SK-N-SH (cell line): Measurements from ENCODE around the gene PPP1R14C. TPM values are rescaled to one million over a fixed set of nuclear protein-coding genes. Genes with fewer than 3 reads are reported as not detected.

ENCODE experiments used
- CTCF ChIA-PET: fragments of 300-600, 350-600 bp; formaldehyde crosslinking; extraction: SDS; loops from one replicate; lab custom pipeline; 2021; lab: Yijun Ruan, JAX
- POLR2A ChIA-PET: fragments of 350-600 bp; sonication (Branson Sonifier 250); formaldehyde crosslinking; extraction: SDS; loops from one replicate; lab custom pipeline; 2020; ENCODE audit warnings: antibody characterized with exemption, inconsistent platforms; lab: Yijun Ruan, JAX
- DNase-seq: peaks from one replicate; pipeline ENCODE4 v3.0.0; 2012
- H2AFZ ChIP-seq: fragments of 200-600 bp; sonication (generic); 2 replicates; pipeline ENCODE4 v1.8.1; 2016; ENCODE audit warnings: antibody characterized with exemption, mild to moderate bottlenecking, low read depth
- H3F3A ChIP-seq: fragments of 200-600 bp; sonication (generic); replicated peaks from 2 replicates; pipeline ENCODE3; 2016; ENCODE audit warnings: antibody characterized with exemption, mild to moderate bottlenecking; ENCODE audit not compliant: insufficient read depth
- H3K27ac ChIP-seq, 2 experiments: fragments of 200-500 bp in 1 of 2; fragments of 200-600 bp in 1 of 2; sonication (Bioruptor generic) in 1 of 2; sonication (generic), shearing (Covaris generic) in 1 of 2; 2 replicates each; pipeline versions ENCODE4 v1.5.1 to v1.6.1; 2014 to 2016; ENCODE audit warnings: low read depth in 2 of 2, inconsistent platforms in 1 of 2, low read length in 1 of 2, mild to moderate bottlenecking in 1 of 2, mixed read lengths in 1 of 2
- H3K27me3 ChIP-seq: fragments of 200-600 bp; sonication (generic), shearing (Covaris generic); 2 replicates; pipeline ENCODE4 v1.6.1; 2016; ENCODE audit warnings: mixed run types; ENCODE audit not compliant: insufficient read depth
- H3K36me3 ChIP-seq, 2 experiments: fragments of 200-500 bp in 1 of 2; fragments of 200-600 bp in 1 of 2; sonication (Bioruptor generic) in 1 of 2; sonication (generic) in 1 of 2; replicated peaks in 1 of 2; 2 replicates each; pipeline versions ENCODE3 to v1.5.1; 2014 to 2016; ENCODE audit warnings: low read length in 1 of 2, mild to moderate bottlenecking in 1 of 2; ENCODE audit not compliant: insufficient read depth in 2 of 2, control insufficient read depth in 1 of 2
- H3K4me1 ChIP-seq, 2 experiments: fragments of 200-500 bp in 1 of 2; fragments of 200-600 bp in 1 of 2; sonication (Bioruptor generic) in 1 of 2; sonication (generic), shearing (Covaris generic) in 1 of 2; 2 replicates each; pipeline versions ENCODE4 v1.5.1 to v1.6.1; 2014 to 2016; ENCODE audit warnings: low read depth in 1 of 2, low read length in 1 of 2, mixed run types in 1 of 2; ENCODE audit not compliant: insufficient read depth in 2 of 2, control insufficient read depth in 1 of 2
- H3K4me2 ChIP-seq: fragments of 200-600 bp; sonication (generic), shearing (Covaris generic); 2 replicates; pipeline ENCODE4 v1.6.1; 2017; ENCODE audit warnings: mixed run types
- H3K4me3 ChIP-seq, 2 experiments: fragments of 200-500 bp in 1 of 2; fragments of 200-600 bp in 1 of 2; sonication (Bioruptor generic) in 1 of 2; sonication (generic), shearing (Covaris generic) in 1 of 2; 2 replicates each; pipeline versions ENCODE4 v1.5.1 to v1.8.1; 2014 to 2016; ENCODE audit warnings: low read depth in 2 of 2, inconsistent platforms in 1 of 2, low read length in 1 of 2, mild to moderate bottlenecking in 1 of 2, mixed read lengths in 1 of 2, moderate library complexity in 1 of 2
- H3K79me2 ChIP-seq: fragments of 200-600 bp; sonication (generic); 2 replicates; pipeline ENCODE4 v1.8.1; 2017; ENCODE audit warnings: mild to moderate bottlenecking; ENCODE audit not compliant: insufficient read depth
- H3K9ac ChIP-seq: fragments of 200-600 bp; sonication (generic); 2 replicates; pipeline ENCODE4 v1.6.1; 2017; ENCODE audit warnings: mixed run types
- H3K9me2 ChIP-seq: fragments of 200-600 bp; sonication (generic); 2 replicates; pipeline ENCODE4 v1.6.1; 2017; ENCODE audit warnings: mixed run types
- H3K9me3 ChIP-seq: fragments of 200-600 bp; sonication (generic); 2 replicates; pipeline ENCODE4 v1.6.1; 2017; ENCODE audit warnings: mixed run types, mild to moderate bottlenecking, moderate library complexity
- H4K20me1 ChIP-seq: fragments of 200-600 bp; sonication (generic); 2 replicates; pipeline ENCODE4 v1.6.1; 2017; ENCODE audit warnings: mild to moderate bottlenecking, mixed run types; ENCODE audit not compliant: insufficient read depth
- ELF1 ChIP-seq: IDR thresholded peaks from 2 replicates; pipeline ENCODE4 v1.4.0; 2012
- EP300 ChIP-seq, 2 experiments: IDR thresholded peaks; 2 replicates each; pipeline versions ENCODE4 v1.4.0 to v1.6.1; 2012; ENCODE audit warnings: borderline replicate concordance in 1 of 2, low read depth in 1 of 2, low read length in 1 of 2
- FOXM1 ChIP-seq: IDR thresholded peaks from 2 replicates; pipeline ENCODE4 v1.4.0; 2012; ENCODE audit warnings: low read depth, mild to moderate bottlenecking
- JUND ChIP-seq: IDR thresholded peaks from 2 replicates; pipeline ENCODE4 v1.4.0; 2012
- MEF2A ChIP-seq: IDR thresholded peaks from 2 replicates; pipeline ENCODE4 v1.4.0; 2012; ENCODE audit warnings: low read depth, borderline replicate concordance
- TAF1 ChIP-seq: IDR thresholded peaks from 2 replicates; pipeline ENCODE4 v1.6.1; 2012; ENCODE audit warnings: low read depth, mild to moderate bottlenecking, low read length, moderate library complexity, borderline replicate concordance
- TCF12 ChIP-seq: IDR thresholded peaks from 2 replicates; pipeline ENCODE4 v1.4.0; 2012
- WGBS: methylation state at CpG from one replicate; pipeline ENCODE4 v1.1.6; 2017; ENCODE audit warnings: low lambda C conversion rate; 5-methylcytosine and 5-hydroxymethylcytosine counted together
- polyA plus RNA-seq, 3 experiments: library from polyadenylated mRNA; depleted of rRNA; stranded (reverse); fragments of >200 nt; gene quantifications; 2 replicates each; pipeline ENCODE4 v1.2.3, GENCODE V29; 2012
- TF ChIP-seq, protein P1 (sequence below): IDR thresholded peaks from 2 replicates; pipeline ENCODE4 v1.6.1; 2012; ENCODE audit warnings: mild to moderate bottlenecking, low read depth, low read length, moderate library complexity
- TF ChIP-seq, protein P2 (sequence below): IDR thresholded peaks from 2 replicates; pipeline ENCODE4 v1.4.0; 2012; ENCODE audit warnings: low read depth
- TF ChIP-seq, protein P3 (sequence below): fragments of 150-350 bp; IDR thresholded peaks from 2 replicates; pipeline ENCODE4 v1.6.1; 2017; ENCODE audit warnings: antibody characterized with exemption, low read length, low read depth, borderline replicate concordance
- TF ChIP-seq, protein P4 (sequence below): IDR thresholded peaks from 2 replicates; pipeline ENCODE4 v1.4.0; 2012; ENCODE audit warnings: low read depth, borderline replicate concordance

PPP1R14C gene
- polyA plus RNA-seq, 1 of the 3 experiments (the other 2 are of a cell fraction): not detected

DNA sequence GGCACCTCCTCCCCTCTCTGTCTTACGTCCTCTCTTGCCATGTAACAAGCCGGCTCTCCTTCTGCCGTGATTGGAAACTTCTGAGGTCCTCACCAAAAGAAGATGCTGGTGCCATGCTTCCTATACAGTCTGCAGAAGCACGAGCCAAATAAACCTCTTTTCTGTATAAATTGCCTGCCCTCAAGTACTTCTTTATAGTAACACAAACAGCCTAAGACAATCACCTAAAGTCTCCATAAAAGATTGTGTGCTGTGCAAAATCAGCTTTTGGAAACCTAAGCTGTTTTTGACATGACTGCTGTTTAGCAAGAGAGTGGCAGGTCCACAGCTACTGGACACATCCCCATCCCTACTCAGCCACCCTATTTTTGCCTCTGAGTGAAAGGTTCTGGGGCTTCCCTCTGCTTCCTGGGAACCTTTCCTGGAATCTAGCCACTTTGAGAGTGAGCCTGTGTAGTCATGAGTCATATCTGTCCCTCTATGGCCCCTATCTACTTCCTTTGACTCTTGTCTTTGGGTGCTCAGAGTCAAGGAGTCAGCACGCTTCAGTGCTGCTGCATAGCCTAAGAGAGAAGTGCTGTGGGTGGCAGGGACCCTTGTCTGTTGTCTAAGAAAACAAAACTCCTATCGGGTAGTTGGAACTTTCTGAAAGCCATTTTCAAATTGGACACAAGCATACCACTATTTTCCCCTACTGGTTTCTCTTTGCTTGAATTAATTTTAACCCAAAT, 110.0 kb downstream of the PPP1R14C start (continued):
- TF ChIP-seq, protein P1, sequence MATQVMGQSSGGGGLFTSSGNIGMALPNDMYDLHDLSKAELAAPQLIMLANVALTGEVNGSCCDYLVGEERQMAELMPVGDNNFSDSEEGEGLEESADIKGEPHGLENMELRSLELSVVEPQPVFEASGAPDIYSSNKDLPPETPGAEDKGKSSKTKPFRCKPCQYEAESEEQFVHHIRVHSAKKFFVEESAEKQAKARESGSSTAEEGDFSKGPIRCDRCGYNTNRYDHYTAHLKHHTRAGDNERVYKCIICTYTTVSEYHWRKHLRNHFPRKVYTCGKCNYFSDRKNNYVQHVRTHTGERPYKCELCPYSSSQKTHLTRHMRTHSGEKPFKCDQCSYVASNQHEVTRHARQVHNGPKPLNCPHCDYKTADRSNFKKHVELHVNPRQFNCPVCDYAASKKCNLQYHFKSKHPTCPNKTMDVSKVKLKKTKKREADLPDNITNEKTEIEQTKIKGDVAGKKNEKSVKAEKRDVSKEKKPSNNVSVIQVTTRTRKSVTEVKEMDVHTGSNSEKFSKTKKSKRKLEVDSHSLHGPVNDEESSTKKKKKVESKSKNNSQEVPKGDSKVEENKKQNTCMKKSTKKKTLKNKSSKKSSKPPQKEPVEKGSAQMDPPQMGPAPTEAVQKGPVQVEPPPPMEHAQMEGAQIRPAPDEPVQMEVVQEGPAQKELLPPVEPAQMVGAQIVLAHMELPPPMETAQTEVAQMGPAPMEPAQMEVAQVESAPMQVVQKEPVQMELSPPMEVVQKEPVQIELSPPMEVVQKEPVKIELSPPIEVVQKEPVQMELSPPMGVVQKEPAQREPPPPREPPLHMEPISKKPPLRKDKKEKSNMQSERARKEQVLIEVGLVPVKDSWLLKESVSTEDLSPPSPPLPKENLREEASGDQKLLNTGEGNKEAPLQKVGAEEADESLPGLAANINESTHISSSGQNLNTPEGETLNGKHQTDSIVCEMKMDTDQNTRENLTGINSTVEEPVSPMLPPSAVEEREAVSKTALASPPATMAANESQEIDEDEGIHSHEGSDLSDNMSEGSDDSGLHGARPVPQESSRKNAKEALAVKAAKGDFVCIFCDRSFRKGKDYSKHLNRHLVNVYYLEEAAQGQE: no peak
- TF ChIP-seq, protein P2, sequence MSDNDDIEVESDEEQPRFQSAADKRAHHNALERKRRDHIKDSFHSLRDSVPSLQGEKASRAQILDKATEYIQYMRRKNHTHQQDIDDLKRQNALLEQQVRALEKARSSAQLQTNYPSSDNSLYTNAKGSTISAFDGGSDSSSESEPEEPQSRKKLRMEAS: no peak

DNA sequence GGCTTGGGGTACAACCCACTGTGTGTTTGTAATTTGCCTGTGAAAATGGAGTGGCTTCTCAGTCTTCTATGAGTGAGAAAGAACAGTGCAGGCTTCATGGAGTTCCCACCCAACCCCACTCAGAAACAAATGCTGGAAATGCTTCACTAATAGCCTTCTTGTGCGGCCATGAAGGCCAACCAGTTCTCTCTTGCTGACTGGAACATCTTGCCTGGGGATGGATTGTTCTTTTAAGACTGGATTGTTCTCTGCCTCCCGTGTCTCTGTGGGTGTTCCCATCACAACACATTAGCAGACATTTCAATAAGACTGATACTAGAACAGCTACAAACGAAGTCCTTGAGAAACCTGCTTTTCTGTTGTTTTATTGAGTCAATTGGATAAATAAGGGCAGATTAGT, 110.6 kb downstream of the PPP1R14C start:
- Histone ChIP-seq H3K27ac (no peak overlapping the region), H3K36me3 (no peaks in the 10 kb centered on the region)
- TF ChIP-seq ELF1: no peak
- TF ChIP-seq, protein P3, sequence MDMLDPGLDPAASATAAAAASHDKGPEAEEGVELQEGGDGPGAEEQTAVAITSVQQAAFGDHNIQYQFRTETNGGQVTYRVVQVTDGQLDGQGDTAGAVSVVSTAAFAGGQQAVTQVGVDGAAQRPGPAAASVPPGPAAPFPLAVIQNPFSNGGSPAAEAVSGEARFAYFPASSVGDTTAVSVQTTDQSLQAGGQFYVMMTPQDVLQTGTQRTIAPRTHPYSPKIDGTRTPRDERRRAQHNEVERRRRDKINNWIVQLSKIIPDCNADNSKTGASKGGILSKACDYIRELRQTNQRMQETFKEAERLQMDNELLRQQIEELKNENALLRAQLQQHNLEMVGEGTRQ: no peak
- TF ChIP-seq, protein P2: no peak
- TF ChIP-seq EP300 (IDR thresholded peaks at IDR 0.05; ENCODE audit: borderline replicate concordance in 1 of 2, low read depth in 1 of 2, low read length in 1 of 2): no peak
- no peak for TF ChIP-seq JUND
- TF ChIP-seq, protein P4, sequence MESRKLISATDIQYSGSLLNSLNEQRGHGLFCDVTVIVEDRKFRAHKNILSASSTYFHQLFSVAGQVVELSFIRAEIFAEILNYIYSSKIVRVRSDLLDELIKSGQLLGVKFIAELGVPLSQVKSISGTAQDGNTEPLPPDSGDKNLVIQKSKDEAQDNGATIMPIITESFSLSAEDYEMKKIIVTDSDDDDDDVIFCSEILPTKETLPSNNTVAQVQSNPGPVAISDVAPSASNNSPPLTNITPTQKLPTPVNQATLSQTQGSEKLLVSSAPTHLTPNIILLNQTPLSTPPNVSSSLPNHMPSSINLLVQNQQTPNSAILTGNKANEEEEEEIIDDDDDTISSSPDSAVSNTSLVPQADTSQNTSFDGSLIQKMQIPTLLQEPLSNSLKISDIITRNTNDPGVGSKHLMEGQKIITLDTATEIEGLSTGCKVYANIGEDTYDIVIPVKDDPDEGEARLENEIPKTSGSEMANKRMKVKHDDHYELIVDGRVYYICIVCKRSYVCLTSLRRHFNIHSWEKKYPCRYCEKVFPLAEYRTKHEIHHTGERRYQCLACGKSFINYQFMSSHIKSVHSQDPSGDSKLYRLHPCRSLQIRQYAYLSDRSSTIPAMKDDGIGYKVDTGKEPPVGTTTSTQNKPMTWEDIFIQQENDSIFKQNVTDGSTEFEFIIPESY: no peak
- TF ChIP-seq FOXM1: no peak
- TF ChIP-seq MEF2A: no peak
- no peak for TF ChIP-seq TAF1
- TF ChIP-seq TCF12: no peak
- TF ChIP-seq, all 33 proteins: peak for 0
- Histone ChIP-seq H3F3A (no peaks in the 10 kb centered on the region), H3K9me3 (no peaks in the 10 kb centered on the region), H3K79me2 (no peaks in the 10 kb centered on the region), H2AFZ (no peak overlapping the region), H3K4me2 (no peak overlapping the region), H4K20me1 (no peaks in the 10 kb centered on the region), H3K4me3 (no peak overlapping the region), H3K27me3 (no peaks in the 10 kb centered on the region), H3K9ac (no peak overlapping the region), H3K4me1 (no peaks in the 10 kb centered on the region), H3K9me2 (no peaks in the 10 kb centered on the region)
- CTCF ChIA-PET: no interaction called here
- no peak for DNase-seq
- WGBS: 3% methylated on average over 3 of the region's 3 CpGs
- POLR2A ChIA-PET: no interaction called here
